ENCODE data around the gene MLYCD.
"Not testable (repeated sequence)": the region's sequence is repeated elsewhere in the genome, so short reads cannot be mapped to it uniquely, and the experiment has no call there.

Gene MLYCD

GRCh38 chr16:83942074-83942473 lies 43.2 kb downstream of the MLYCD start:
- no peak for DNase-seq

GRCh38 chr16:83942815-83943515 lies 44.0 kb downstream of the MLYCD start:
- DNase-seq = no peak

GRCh38 chr16:83943516-83944050 lies 44.7 kb downstream of the MLYCD start:
- DNase-seq = no peak

DNA sequence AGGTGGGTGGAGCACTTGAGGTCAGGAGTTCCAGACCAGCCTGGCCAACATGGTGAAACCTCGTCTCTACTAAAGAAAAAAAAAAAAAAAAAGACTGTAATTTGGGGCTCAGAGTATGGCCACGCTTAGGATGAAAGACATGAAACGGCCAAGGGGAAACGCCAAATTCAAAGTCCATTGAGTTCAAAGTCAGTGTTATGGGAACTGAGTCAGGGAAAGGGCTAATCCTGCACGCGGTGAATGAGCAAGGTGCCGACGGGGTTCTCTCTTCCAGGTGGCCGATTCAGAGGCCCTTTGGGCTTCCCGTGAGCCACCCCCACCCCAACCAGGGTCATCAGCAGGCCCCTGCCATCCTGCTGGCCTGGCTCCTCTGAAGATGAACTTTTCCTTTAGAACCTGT lies 46.7 kb downstream of the MLYCD start:
- no peak for DNase-seq

DNA sequence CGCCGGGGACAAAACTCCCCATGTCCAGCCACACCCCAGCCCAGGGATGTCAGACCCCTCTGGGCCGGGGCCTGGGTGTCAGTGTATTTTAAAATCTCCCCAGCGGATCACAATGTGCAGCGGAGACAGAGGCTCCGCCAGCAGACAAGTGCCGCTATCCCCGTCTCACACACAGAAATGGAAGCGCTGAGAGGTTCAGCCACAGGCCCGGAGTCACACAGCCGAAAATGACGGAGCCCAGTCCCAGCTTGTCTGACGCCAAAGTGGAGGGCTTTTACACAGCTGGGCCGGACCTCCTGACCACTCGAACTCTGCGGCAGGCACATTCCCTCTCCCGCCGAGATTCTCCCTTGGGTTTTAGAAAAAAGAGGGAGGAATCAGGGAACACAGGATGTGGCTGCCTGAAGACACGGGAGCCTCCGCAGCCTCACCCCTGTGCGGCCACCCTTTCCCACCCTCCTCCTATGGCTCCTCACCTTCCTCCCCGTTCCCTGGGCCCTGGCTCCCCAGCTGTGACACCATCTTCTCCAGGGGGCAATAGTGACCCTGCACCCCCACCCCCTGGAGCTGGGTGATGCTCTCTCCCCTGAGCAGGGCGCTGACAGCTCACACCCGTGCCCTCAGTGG lies 47.4 kb downstream of the MLYCD start:
- DNase-seq = no peak

GRCh38 chr16:83946781-83947566 lies 48.1 kb downstream of the MLYCD start:
- DNase-seq = no peak

DNA sequence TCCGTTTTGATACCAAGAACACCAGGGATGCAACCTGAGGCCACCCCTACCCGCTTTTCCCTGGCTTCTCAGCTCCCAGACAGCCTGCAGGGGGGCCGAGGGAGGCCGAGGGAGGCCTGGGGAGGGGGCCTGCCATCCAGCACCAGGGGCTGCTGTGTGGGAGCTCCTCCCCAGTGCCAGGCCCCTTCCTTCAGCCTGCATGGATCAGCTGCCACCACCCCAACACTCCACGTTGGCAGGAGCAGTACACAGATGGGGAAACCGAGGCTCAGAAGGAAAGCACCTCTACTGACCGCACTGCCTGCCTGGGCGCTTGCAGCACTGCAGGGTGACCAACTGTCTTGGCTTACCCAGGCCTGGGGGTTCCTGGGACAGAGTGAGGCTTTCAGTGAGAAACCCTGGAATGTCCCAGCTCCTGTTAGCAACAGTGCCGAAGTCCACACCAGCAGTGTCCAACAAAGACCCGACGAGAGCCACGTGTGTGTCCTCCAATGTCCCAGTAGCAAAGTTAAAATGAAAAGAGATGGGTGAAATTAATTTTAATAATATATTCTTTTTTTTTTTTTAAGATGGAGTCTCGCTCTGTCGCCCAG lies 48.8 kb downstream of the MLYCD start:
- DNase-seq = no peak

- no peak for DNase-seq
Measured at GRCh38 chr16:83948914-83949723, 50.2 kb downstream of the MLYCD start.

GRCh38 chr16:83949724-83950001 lies 50.7 kb downstream of the MLYCD start:
- DNase-seq = no peak

DNA sequence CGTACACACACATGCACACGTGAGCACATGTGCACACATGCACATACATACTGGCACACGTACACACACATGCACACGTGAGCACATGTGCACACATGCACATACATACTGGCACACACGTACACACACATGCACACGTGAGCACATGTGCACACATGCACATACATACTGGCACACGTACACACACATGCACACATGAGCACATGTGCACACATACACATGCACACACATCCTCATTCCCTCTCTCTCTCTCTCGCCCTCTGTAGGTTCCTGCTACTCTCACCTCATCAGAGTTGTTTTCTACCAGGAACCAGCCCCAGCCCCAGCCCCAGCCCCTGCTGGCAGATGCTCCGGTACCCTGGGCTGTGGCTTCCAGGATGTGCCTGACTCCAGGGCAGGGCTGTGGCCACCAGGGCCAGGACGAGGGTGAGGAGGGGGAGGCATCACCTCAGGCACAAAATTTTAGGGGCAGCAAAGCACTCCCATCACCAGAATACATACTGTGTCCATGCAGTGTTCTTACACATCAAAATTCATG lies 52.0 kb downstream of the MLYCD start:
- not testable (repeated sequence) for DNase-seq

GRCh38 chr16:83951544-83951943 lies 52.6 kb downstream of the MLYCD start:
- no peak for DNase-seq

DNA sequence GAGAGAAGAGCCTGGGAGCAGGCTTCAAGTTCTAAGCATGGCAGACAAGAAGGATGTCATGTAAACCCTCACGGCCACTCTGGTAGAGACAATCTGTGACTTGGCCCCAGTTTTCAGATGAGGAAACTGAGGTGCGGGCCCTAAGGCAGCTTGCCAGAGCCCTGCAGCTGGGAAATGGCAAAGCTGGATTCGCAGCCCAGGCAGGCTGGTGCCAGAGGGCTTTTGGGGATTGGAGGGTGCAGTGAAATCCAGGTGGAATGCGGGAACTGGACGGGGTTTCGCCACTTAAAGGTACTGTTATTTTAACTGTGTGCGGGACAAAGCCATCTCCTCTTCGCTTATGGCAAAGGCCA lies 53.6 kb downstream of the MLYCD start:
- DNase-seq = no peak

DNA sequence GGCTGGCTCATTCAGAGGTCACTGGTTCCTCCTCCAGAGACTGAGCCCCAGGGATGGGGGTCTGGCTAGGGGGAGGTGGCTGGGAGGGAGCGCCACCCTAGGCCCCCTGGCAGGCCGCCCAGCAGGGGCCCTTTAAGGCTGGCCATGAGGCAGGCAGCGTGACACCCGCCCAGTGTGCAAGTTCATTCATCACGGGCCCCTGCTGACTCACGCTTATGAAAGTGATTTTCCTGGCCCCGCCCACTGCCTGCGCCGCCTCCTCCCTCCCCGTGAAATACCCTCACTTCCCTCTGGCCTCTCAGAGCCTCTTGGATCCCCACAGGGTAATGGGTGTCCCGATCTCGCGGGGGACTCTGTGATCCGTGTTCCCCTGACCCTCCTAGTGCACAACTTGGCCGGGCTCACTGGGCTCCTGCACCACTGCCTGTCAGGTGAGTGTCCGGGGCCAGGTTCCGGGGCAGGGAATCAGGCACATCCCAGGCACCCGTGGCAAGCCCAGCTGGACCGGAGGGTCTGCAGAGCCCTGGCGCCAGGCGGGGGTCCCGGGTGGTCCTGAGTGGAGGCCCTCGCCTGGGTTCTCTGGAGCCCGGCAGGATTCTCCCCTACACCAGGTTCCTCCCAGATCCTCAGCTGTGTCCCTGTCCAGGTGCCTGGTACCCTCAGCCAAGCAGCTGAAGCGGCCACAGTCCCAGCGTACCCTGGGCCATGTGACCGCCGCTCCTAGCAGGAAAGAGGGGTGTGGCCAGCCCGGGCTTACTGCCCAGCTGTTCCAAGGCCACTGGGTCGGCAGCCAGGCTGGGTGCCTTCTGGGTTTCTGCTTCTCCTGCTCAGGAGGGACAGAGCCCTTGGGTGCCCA lies 54.3 kb downstream of the MLYCD start, which contains the start of gene OSGIN1:
Gene OSGIN1 (plus strand): TSS at position 301 of the 856 bp plus-strand sequence. CDS start 4,432 bp downstream, outside the sequence.
- DNase-seq = peak; percentile 7 to 24 (median 18)

DNA sequence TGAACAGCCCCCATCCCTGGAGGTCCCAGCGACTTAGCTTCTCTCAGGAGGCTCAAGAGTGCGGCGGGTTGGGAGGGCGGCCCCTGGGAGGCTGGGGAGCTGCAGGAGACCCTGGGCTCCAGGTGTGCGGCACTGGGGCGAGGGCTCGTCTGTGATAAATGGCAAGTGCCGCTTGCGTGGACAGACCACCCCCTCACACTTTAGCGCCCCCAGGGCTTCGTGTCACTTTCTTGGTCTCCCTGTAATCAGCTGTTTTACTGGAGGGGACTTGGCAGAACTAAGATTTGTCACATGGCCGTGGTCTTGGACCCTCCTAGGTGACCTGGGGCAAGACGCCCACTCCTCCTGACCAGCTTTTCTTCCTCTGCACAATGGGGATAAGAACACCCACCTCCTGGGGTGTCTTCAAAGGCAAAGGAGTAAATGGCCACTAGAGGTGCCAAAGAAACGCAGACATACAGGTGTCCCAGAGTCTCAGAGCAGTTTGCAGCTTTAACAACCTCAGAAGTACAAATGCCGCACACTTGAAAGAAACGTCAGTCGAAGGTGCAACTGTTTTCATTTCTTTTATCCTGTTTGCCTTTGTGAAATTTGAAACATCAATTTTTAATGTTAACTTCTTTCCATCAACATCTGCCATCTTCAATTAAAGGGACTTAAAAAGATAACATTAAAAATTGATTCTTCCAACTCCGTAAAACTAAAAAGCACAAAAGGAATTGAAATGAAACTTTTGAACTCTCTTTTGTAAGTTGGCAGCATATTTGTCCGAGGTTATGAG lies 55.1 kb downstream of the MLYCD start:
- no peak for DNase-seq

- no peak for DNase-seq
Measured at GRCh38 chr16:83954577-83955016, 55.7 kb downstream of the MLYCD start.

DNA sequence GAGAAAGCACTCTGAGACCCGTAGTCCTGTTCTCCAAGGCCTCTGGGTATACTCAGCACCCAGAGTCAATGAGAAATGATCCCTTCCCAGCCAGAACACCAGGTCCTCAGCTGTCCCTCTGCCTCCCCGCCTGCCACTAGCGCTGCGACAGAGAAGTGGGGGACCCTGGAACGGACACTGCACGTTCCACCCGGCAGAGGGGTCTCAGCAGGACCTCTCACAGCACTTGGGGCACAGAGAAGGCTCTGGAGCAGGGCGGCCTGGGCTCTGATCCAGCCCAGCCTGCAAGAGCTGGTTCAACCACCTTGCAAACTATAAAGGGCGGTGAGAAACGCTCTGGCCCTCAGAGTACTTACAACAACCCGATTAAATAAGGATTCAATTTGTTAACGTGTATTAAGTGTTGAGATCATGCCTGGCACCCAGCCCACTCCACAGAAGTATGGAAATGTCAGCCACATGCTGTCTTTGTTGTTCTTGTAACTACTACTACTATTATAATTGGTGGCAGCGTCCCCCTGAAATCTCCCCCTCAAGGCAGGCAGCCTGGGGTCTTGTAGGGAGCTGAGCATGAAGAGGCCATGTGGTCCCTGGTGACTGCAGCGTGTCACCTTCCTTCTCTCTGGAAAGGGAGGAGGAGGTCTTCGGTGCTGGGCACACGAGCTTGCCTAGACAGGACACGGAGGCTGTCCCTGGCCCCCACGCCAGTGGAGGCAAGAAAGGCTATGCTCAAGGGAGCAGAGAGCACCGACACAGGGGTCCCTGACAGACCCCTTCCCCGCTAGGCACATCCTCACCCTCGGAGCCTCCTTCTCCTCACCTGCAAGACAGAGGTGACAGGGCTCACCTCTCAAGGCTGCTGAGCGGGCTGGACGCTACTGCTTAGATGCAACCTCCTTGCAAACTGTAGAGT lies 56.6 kb downstream of the MLYCD start:
- no peak for DNase-seq

DNA sequence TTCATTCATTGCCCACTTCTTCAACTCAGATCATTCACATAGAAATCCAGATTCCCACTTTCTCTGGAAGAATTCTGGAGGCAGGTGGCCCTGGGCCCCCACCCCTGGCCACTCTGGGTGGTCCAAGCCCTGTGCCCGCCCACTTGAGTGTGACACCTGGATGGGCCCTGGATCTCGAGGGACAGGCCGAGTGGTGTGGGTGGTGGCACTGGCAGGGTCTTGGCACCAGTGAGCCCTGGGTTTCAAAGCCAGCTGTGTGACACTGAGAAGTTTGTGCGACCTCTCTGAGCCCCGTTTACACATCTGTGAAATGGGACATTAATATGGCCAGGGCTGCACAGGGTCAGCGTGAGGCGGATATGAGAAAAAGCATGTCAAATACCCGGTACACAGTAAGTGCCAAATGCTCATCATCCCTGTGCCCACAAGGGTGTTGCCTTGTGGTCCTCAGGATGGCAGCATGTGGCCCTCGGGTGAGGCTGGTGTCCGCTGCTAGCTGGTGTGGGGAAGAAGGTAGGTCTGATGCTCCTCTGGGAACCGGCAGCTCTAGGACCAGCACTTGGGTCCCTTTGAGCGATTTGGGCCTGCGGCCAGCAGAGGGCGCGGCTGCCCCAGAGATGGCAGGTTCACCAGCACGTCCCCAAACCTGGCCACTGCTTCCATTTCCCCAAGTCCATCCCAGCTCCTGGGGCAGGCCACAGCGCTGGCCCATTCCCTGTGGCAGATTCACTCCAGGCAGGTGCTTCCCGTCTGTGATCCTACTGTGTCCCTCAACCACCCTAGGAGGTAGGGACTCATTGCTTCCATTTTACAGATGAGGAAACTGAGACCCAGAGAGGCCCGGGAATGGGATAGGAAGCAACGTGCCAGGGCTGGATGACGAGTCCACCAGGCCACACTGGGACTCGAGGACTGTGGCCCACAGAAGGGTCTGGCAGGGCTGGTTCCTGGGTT lies 57.7 kb downstream of the MLYCD start:
- peak; percentile 5 to 44 (median 38) for DNase-seq

GRCh38 chr16:83957296-83957855 lies 58.5 kb downstream of the MLYCD start:
- DNase-seq = no peak
